Left colon (tissue), 2 donors: ENCODE results near the gene ADSS2. TPM values are rescaled to one million over a fixed set of nuclear protein-coding genes. Genes with fewer than 3 reads are reported as not detected.
"Not testable (repeated sequence)": the region's sequence is repeated elsewhere in the genome, so short reads cannot be mapped to it uniquely, and the experiment has no call there.

Experiments
- ATAC-seq: fragments of 200-7000 bp; cut with Tn5 transposase; one replicate; pipeline ENCODE4 v1.9.1; 2020; ENCODE audit warnings: mild to moderate bottlenecking, moderate library complexity
- DNase-seq, 2 donors: peaks; one replicate each; pipeline ENCODE4 v3.0.0-alpha.2; 2020
- intact Hi-C, 2 donors: fragments of 100-400 bp; cut with DNase I in 1 of 2; cut with micrococcal nuclease in 1 of 2; formaldehyde crosslinking; loops; one replicate each; pipeline versions ENCODE4 v1.11.2 to v1.14.0; 2022; cut with DNase I, micrococcal nuclease
- long read RNA-seq: library from polyadenylated mRNA; unstranded; transcript quantifications from one replicate; pipeline ENCODE4 v2.0.0, GENCODE V29; 2021
- total RNA-seq, 2 donors: library from RNA; stranded (reverse); fragmentation: NEBNext Ultra II Directional; extraction: Animal tissue kit (Norgen Biotek cat#: 25700); gene quantifications; one replicate each; pipeline ENCODE4 v1.2.1, GENCODE V29; 2021
- donor health status: DM: no; HTN: no; CAD: no.
- donor health status: DM: yes; HTN: yes; CAD: no.

ADSS2 gene
- 10 to 100 TPM; 38.7 to 39.6 TPM for total RNA-seq
- long read RNA-seq, transcript ADSS-201 (13 exons, 2,780 nt) = major isoform, 72 of 78 reads
- long read RNA-seq, partial matches to known transcripts = 3 of 78 reads
- long read RNA-seq, other reads (novel, unspliced or antisense) = 3 of 78 reads

GRCh38 chr1:244451539-244451950 lies at the start of gene ADSS2:
Gene ADSS2 (minus strand): TSS chr1:244451909. CDS start chr1:244451817, 92 bp downstream.
- intact Hi-C loops = loop anchor here in 1 of 2 donors (10.0 kb wide), 1 partner anchor 203 kb away; the partner anchor contains the start of gene DESI2
- ATAC-seq (no peak), DNase-seq (no peak)

GRCh38 chr1:244500515-244500914 lies 48.8 kb upstream of the ADSS2 start:
- intact Hi-C loops, ATAC-seq, DNase-seq: not testable (repeated sequence)

GRCh38 chr1:244499484-244499883 lies 47.8 kb upstream of the ADSS2 start:
- intact Hi-C loops, DNase-seq, ATAC-seq: not testable (repeated sequence)

GRCh38 chr1:244497805-244498204 lies 46.1 kb upstream of the ADSS2 start:
- ATAC-seq (no peak), DNase-seq (no peak)
- intact Hi-C loops = no loop called here

GRCh38 chr1:244496186-244496585 lies 44.5 kb upstream of the ADSS2 start:
- ATAC-seq (no peak), DNase-seq (no peak)
- intact Hi-C loops = no loop called here

- intact Hi-C loops = no loop called here
- ATAC-seq = no peak
- DNase-seq = no peak
These were observed 42.9 kb upstream of the ADSS2 start for GRCh38 chr1:244494653-244495052.

- ATAC-seq, DNase-seq, intact Hi-C loops: not testable (repeated sequence)
These were observed 33.3 kb upstream of the ADSS2 start for GRCh38 chr1:244484971-244485370.

GRCh38 chr1:244473059-244473605 lies 21.4 kb upstream of the ADSS2 start:
- ATAC-seq (no peak), DNase-seq (no peak)
- intact Hi-C loops = no loop called here

- DNase-seq (no peak), ATAC-seq (no peak)
- intact Hi-C loops = no loop called here
These were observed 15.0 kb upstream of the ADSS2 start for GRCh38 chr1:244466724-244467123.

- intact Hi-C loops = no loop called here
- ATAC-seq = peak; percentile 98
- DNase-seq = peak; percentile 89 to 90
These were observed 9.7 kb upstream of the ADSS2 start, which contains the start of gene CATSPERE for GRCh38 chr1:244461245-244462071. Gene CATSPERE (plus strand): TSS chr1:244461273. CDS start chr1:244461430, 157 bp downstream.

GRCh38 chr1:244460197-244460596 lies 8.5 kb upstream of the ADSS2 start:
- ATAC-seq (no peak), DNase-seq (peak in 1 of 2 donors; percentile 20)
- intact Hi-C loops = no loop called here

- DNase-seq = no peak
- intact Hi-C loops = loop anchor here in 1 of 2 donors (10.0 kb wide), 1 partner anchor 196 kb away; the partner anchor contains the start of gene DESI2
- ATAC-seq = no peak
These were observed 7.1 kb upstream of the ADSS2 start for GRCh38 chr1:244458781-244459180.

- intact Hi-C loops = loop anchor here in 1 of 2 donors (10.0 kb wide), 1 partner anchor 198 kb away; the partner anchor contains the start of gene DESI2
- no peak for DNase-seq
- no peak for ATAC-seq
These were observed 4.9 kb upstream of the ADSS2 start for GRCh38 chr1:244456586-244456985.

GRCh38 chr1:244454412-244454811 lies 2.7 kb upstream of the ADSS2 start:
- intact Hi-C loops = loop anchor here in 1 of 2 donors (10.0 kb wide), 1 partner anchor 200 kb away; the partner anchor contains the start of gene DESI2
- DNase-seq = no peak
- no peak for ATAC-seq

GRCh38 chr1:244451951-244452795 lies 464 bp upstream of the ADSS2 start:
- ATAC-seq = peak; percentile 94
- peak; percentile 99 to 100 for DNase-seq
- intact Hi-C loops = loop anchor here in 1 of 2 donors (10.0 kb wide), 1 partner anchor 203 kb away; the partner anchor contains the start of gene DESI2

GRCh38 chr1:244450597-244451538 lies 841 bp downstream of the ADSS2 start:
- ATAC-seq (peak; percentile 18), DNase-seq (peak; percentile 46 to 68)
- intact Hi-C loops = loop anchor here in 1 of 2 donors (10.0 kb wide), 1 partner anchor 204 kb away; the partner anchor contains the start of gene DESI2

GRCh38 chr1:244449936-244450508 lies 1.7 kb downstream of the ADSS2 start:
- intact Hi-C loops = loop anchor here in 1 of 2 donors (10.0 kb wide), 1 partner anchor 205 kb away; the partner anchor contains the start of gene DESI2
- ATAC-seq (no peak), DNase-seq (no peak)
